ENCODE data around the gene NOXRED1.

DNA sequence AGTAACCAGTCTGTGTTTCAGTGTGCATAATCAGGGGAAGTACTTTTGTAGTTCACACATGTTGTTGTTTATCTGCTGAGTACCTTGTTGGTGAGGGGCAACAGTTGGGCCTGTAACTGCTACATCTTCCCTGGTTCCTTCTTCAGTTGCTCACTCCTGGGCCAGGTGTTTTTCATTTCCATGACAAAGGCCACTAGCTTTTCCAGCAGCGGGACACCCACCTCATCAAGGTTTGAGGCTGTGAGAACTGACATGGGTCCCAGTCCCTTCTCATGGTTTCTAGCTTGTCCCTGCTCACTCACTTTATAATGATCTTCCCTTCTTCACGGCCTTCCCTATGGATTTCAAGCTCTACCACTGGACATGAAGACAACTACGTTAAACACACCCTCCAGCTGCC, 1.5 kb upstream of the NOXRED1 start:
- no peak for TF ChIP-seq POLR2AphosphoS5 (IDR thresholded peaks at IDR 0.05; ENCODE audit: borderline replicate concordance, low read depth, low read length)
- no peak for TF ChIP-seq EZH2 (IDR thresholded peaks at IDR 0.05)
- no peak for TF ChIP-seq FOXP2 (optimal IDR thresholded peaks at IDR 0.05; ENCODE audit: control extremely low read depth, extremely low read length, insufficient read depth)
